GM12872 (cell line): ENCODE results near the gene CHST11.
A peak's percentile ranks its signal among the peaks of the same experiment; 100 is the strongest.

Experiments
- TF ChIP-seq, protein P1 (sequence below): IDR thresholded peaks from 3 replicates; pipeline ENCODE4 v1.5.1; 2011; ENCODE audit warnings: low read depth, mild to moderate bottlenecking, low read length, moderate library complexity; ENCODE audit not compliant: insufficient read depth

Gene CHST11

GRCh38 chr12:104638851-104639240 lies 182.1 kb downstream of the CHST11 start:
- TF ChIP-seq, protein P1, sequence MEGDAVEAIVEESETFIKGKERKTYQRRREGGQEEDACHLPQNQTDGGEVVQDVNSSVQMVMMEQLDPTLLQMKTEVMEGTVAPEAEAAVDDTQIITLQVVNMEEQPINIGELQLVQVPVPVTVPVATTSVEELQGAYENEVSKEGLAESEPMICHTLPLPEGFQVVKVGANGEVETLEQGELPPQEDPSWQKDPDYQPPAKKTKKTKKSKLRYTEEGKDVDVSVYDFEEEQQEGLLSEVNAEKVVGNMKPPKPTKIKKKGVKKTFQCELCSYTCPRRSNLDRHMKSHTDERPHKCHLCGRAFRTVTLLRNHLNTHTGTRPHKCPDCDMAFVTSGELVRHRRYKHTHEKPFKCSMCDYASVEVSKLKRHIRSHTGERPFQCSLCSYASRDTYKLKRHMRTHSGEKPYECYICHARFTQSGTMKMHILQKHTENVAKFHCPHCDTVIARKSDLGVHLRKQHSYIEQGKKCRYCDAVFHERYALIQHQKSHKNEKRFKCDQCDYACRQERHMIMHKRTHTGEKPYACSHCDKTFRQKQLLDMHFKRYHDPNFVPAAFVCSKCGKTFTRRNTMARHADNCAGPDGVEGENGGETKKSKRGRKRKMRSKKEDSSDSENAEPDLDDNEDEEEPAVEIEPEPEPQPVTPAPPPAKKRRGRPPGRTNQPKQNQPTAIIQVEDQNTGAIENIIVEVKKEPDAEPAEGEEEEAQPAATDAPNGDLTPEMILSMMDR, result no peak

DNA sequence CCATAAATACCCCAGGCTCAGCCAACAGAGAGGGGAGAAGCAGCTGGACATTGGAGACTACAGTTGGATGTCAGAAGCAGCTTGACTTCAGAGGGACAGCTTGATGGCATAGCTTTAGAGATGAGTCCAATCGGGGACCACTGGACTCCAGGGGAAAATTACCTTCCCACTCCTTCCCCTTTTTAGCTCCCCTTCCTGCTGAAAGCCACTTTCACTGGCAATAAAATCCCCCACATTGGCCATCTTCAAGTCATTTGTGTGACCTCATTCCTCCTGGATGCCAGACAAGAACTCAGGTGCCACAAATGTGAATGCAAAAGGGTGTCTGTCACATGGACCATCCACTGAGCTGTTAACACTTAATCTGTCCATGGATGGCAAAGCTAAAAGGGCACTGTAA lies 184.2 kb downstream of the CHST11 start:
- TF ChIP-seq, protein P1, result no peak

DNA sequence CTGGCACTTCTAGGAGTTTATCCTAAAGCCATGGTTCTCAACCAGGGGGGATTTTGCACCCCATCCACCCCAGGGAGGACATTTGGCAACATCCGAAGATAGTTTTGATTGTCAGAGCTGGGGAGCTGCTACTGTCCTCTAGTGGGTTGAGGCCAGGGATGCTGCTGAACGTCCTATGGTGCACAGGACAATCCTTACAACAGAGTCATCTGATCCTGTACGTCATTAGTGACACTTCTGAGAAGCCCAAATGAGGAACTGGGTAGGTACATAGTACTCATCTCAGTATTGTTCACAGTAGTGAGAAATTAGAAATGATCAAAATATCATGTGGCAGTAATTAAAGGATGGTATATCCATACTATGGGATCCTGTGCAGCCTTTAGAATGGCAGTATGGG lies 185.1 kb downstream of the CHST11 start:
- TF ChIP-seq, protein P1, result peak; percentile 68

- TF ChIP-seq, protein P1, result no peak
Observed at GRCh38 chr12:104643093-104643818, 186.5 kb downstream of the CHST11 start.

DNA sequence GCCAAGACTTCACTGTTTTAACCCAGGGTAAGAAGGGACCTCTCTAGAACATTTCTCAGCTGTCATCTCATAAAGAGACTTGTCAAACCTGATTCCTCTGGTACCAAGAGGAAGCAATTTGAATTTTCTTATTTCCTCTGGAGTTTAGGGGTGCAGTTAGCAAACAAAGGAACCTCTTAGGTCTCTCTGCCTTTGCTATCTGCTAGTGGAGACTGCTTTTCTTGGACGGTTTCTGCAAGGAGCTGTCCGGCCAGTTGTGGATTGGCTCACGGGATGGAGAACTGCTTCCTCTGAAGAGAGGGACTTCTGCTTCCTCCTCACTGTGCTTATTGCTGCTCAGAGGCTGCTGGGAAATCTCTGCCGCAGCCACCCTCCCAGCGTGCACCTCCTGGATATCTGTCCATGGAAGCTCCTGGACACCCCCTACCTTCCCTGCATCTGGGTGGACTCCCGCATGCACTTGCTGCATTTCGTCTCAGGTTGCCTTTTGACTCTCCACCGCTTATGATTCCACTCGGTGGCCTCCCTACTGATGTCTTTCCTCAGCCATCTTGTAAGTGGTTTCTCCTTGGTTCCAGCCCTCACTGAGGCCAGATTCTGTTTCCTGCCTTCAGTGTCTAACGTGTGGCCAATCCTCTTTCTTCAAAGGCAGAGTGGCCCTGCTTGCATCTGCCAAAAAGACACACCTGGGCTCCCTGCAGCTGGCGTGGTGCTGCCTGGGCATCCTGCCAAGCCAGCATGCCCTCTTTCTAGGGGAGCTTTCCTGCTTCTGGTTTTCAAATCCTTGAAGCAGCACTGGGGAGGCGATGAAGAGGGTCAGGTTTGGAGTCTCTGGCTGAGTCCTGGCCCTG lies 187.3 kb downstream of the CHST11 start:
- TF ChIP-seq, protein P1, result no peak

- TF ChIP-seq, protein P1, result no peak
Observed at GRCh38 chr12:104648756-104649155, 192.0 kb downstream of the CHST11 start.

GRCh38 chr12:104649217-104649824 lies 192.6 kb downstream of the CHST11 start:
- TF ChIP-seq, protein P1, result no peak
